Stimulated activated CD4-positive, alpha-beta T cell treated with anti-CD3 and anti-CD28 coated beads, TNF-alpha, amount 100 ng/mL, for 4 hours (primary cell): Measurements from ENCODE around the gene COL12A1.

Experiments used
- DNase-seq, 3 experiments: peaks; one replicate each; pipeline ENCODE4 v3.0.0-alpha.2; 2020; ENCODE audit warnings: low read depth in 3 of 3

Gene COL12A1

DNA sequence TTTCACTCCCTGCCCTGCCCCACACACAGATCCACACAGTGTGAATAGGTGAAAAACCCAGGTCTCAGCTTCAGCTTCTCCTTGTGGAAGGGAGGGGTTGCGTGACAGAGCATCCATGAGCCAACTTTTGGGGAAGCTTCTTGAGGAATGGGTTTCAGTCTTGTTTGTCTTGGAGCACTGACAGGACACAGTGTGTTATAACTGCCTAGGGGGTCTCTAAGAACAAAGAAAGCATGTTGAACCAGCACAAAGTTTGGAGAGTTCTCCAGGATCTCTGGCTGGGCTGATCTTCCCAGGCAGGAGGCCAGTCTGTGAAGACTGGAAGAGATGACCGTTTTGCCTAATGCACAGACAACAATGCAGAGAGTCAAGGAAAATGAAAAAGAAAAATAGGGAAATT is 164.5 kb downstream of the COL12A1 start:
- DNase-seq, result no peak
